B cell (primary cell): ENCODE measurements around the gene CFAP100. TPM values are rescaled to one million over a fixed set of nuclear protein-coding genes. Genes with fewer than 3 reads are reported as not detected.

Source experiments
- ATAC-seq: fragments of 200-7000 bp; cut with Tn5 transposase; one replicate; pipeline ENCODE4 v1.10.0; 2021; ENCODE audit warnings: low read depth, mild to moderate bottlenecking, moderate number of reproducible peaks, moderate library complexity
- CTCF ChIA-PET: fragments of 350-600 bp; sonication (Branson Sonifier 250); formaldehyde crosslinking; loops from one replicate; lab custom pipeline; 2021; ENCODE audit warnings: antibody characterized with exemption, inconsistent platforms; lab: Charles Lee
- POLR2A ChIA-PET: fragments of 350-600 bp; sonication (Branson Sonifier 250); formaldehyde crosslinking; loops from one replicate; lab custom pipeline; 2021; ENCODE audit warnings: antibody characterized with exemption; lab: Charles Lee
- DNase-seq: peaks from one replicate; pipeline ENCODE4 v3.0.0; 2013
- H2AFZ ChIP-seq: 2 replicates; pipeline ENCODE4 v1.6.1; 2012; ENCODE audit warnings: mild to moderate bottlenecking, low read depth, low read length; ENCODE audit not compliant: insufficient read depth, poor library complexity, severe bottlenecking
- H3K27ac ChIP-seq, 2 donors: 1 replicate in 1 of 2; 2 replicates in 1 of 2; pipeline ENCODE4 v1.5.1; 2012 to 2013; ENCODE audit warnings: low read length in 2 of 2, mild to moderate bottlenecking in 2 of 2, moderate library complexity in 1 of 2
- H3K27me3 ChIP-seq, 4 experiments: fragments of 200-600 bp in 1 of 4; sonication (generic) in 1 of 4; replicated peaks in 1 of 4; 1 replicate in 2 of 4; 2 replicates in 2 of 4; pipeline versions ENCODE4 v1.6.1 to v1.7.0; 2013 to 2016; ENCODE audit warnings: low read length in 3 of 4, mild to moderate bottlenecking in 2 of 4, mixed read lengths in 1 of 4, moderate library complexity in 1 of 4; ENCODE audit not compliant: insufficient read depth in 4 of 4, control insufficient read depth in 3 of 4; ENCODE audit errors: control extremely low read depth in 1 of 4
- H3K36me3 ChIP-seq, 2 experiments: replicated peaks in 1 of 2; 1 replicate in 1 of 2; 2 replicates in 1 of 2; pipeline versions ENCODE4 v1.6.1 to v1.7.1; 2013; ENCODE audit warnings: low read length in 1 of 2; ENCODE audit not compliant: insufficient read depth in 2 of 2, control insufficient read depth in 1 of 2; ENCODE audit errors: control extremely low read depth in 1 of 2, extremely low read depth in 1 of 2
- H3K4me1 ChIP-seq, 2 donors: fragments of 200-600 bp in 1 of 2; sonication (generic) in 1 of 2; 1 replicate in 1 of 2; 2 replicates in 1 of 2; pipeline versions ENCODE4 v1.5.1 to v1.6.1; 2013 to 2017; ENCODE audit warnings: low read length in 2 of 2; ENCODE audit not compliant: control insufficient read depth in 2 of 2, insufficient read depth in 2 of 2
- H3K4me2 ChIP-seq: replicated peaks from 2 replicates; pipeline ENCODE3; 2012; ENCODE audit warnings: mild to moderate bottlenecking, low read depth, low read length; ENCODE audit not compliant: poor library complexity, severe bottlenecking
- H3K4me3 ChIP-seq, 5 experiments: fragments of 200-600 bp in 1 of 5; sonication (generic) in 1 of 5; 1 replicate in 3 of 5; 2 replicates in 2 of 5; pipeline versions ENCODE4 v1.5.1 to v1.7.0; 2011 to 2016; ENCODE audit warnings: low read length in 4 of 5, mild to moderate bottlenecking in 4 of 5, low read depth in 2 of 5, control low read depth in 1 of 5, moderate library complexity in 1 of 5; ENCODE audit not compliant: insufficient read depth in 1 of 5; ENCODE audit errors: control extremely low read depth in 1 of 5, extremely low read depth in 1 of 5
- H3K79me2 ChIP-seq: fragments of 200-600 bp; sonication (generic); one replicate; pipeline ENCODE4 v1.6.0; 2016; ENCODE audit warnings: low read length; ENCODE audit not compliant: control insufficient read depth, insufficient read depth
- H3K9ac ChIP-seq: fragments of 200-600 bp; sonication (generic); 2 replicates; pipeline ENCODE4 v1.6.1; 2017; ENCODE audit warnings: mild to moderate bottlenecking, low read length, moderate library complexity
- H3K9me3 ChIP-seq, 3 donors: one replicate each; pipeline versions ENCODE4 v1.6.1 to v1.7.1; 2013; ENCODE audit warnings: low read length in 2 of 3; ENCODE audit not compliant: control insufficient read depth in 2 of 3, insufficient read depth in 1 of 3; ENCODE audit errors: control extremely low read depth in 1 of 3
- H4K20me1 ChIP-seq: 2 replicates; pipeline ENCODE4 v1.6.0; 2012; ENCODE audit warnings: mild to moderate bottlenecking, low read length; ENCODE audit not compliant: insufficient read depth, control insufficient read depth, poor library complexity, severe bottlenecking
- H3K27ac Mint-ChIP-seq: one replicate; pipeline ENCODE4 v1.8.0; 2021; ENCODE audit warnings: mixed read lengths
- H3K27me3 Mint-ChIP-seq: one replicate; pipeline ENCODE4 v1.8.0; 2021; ENCODE audit warnings: mixed read lengths
- H3K4me1 Mint-ChIP-seq: one replicate; pipeline ENCODE4 v1.8.0; 2021; ENCODE audit warnings: mixed read lengths
- H3K4me3 Mint-ChIP-seq: one replicate; pipeline ENCODE4 v1.8.0; 2021; ENCODE audit warnings: mixed read lengths
- H3K9me3 Mint-ChIP-seq: one replicate; pipeline ENCODE4 v1.8.0; 2022; ENCODE audit warnings: mixed read lengths; ENCODE audit not compliant: insufficient read depth
- CTCF ChIP-seq: fragments of 200-600 bp; IDR thresholded peaks from one replicate; pipeline ENCODE4 v1.8.0; 2022; ENCODE audit warnings: antibody characterized with exemption, mild to moderate bottlenecking
- EZH2 ChIP-seq: IDR thresholded peaks from 2 replicates; pipeline ENCODE4 v1.6.1; 2012; ENCODE audit warnings: borderline replicate concordance, low read depth, mild to moderate bottlenecking, moderate library complexity, low read length; ENCODE audit not compliant: insufficient read depth, poor library complexity, severe bottlenecking
- WGBS: methylation state at CpG from one replicate; pipeline ENCODE4 v1.1.5; 2013; ENCODE audit warnings: missing lambda C conversion rate; ENCODE audit not compliant: insufficient coverage; 5-methylcytosine and 5-hydroxymethylcytosine counted together
- intact Hi-C: fragments of 100-400 bp; cut with micrococcal nuclease; formaldehyde crosslinking; loops from one replicate; pipeline ENCODE4 v1.10.0; 2022
- polyA plus RNA-seq: library from polyadenylated mRNA; depleted of rRNA; stranded (reverse); fragments of >200 nt; gene quantifications from 2 replicates; pipeline ENCODE4 v1.2.3, GENCODE V29; 2012
- total RNA-seq, 2 donors: library from RNA; stranded (reverse); fragments of 120-200 nt in 1 of 2; gene quantifications; 1 replicate in 1 of 2; 2 replicates in 1 of 2; pipeline versions ENCODE4 v1.2.3 to v1.2.4, GENCODE V29; 2013 to 2022

CFAP100 gene
- total and polyA plus RNA-seq, 2 donors (not counting 1 experiment from before 2014, with no cell fraction given): not detected

- Histone ChIP-seq H3K4me3 (no peak overlapping the region), H2AFZ (no peak overlapping the region), H3K79me2 (no peaks in the 10 kb centered on the region), H3K27ac (no peak overlapping the region), H3K9ac (no peak overlapping the region), H3K4me2 (no peak overlapping the region), H3K9me3 (no peaks in the 10 kb centered on the region), H3K4me1 (no peaks in the 10 kb centered on the region), H3K27me3 (no peaks in the 10 kb centered on the region), H4K20me1 (peaks cover 19% of the 10 kb centered on the region), H3K36me3 (peaks cover 0 to 41% of the 10 kb centered on the region in 2 experiments)
- Mint-ChIP-seq H3K27ac (no peak overlapping the region), H3K4me1 (no peaks in the 10 kb centered on the region), H3K9me3 (no peaks in the 10 kb centered on the region), H3K4me3 (no peak overlapping the region), H3K27me3 (no peaks in the 10 kb centered on the region)
- DNase-seq (no peak), ATAC-seq (no peak)
- WGBS: 96% methylated on average over 7 of the region's 8 CpGs
- CTCF ChIA-PET: no interaction called here
- intact Hi-C loops: no loop called here
- POLR2A ChIA-PET: no interaction called here
- TF ChIP-seq CTCF: no peak
- TF ChIP-seq EZH2: no peak
Measured at GRCh38 chr3:126446301-126446700, 51.6 kb downstream of the CFAP100 start.

- Histone ChIP-seq H3K36me3 (peaks cover 0 to 41% of the 10 kb centered on the region in 2 experiments), H3K79me2 (no peaks in the 10 kb centered on the region), H3K9me3 (no peaks in the 10 kb centered on the region), H3K9ac (no peak overlapping the region), H2AFZ (no peak overlapping the region), H3K27ac (no peak overlapping the region), H3K4me2 (no peak overlapping the region), H3K27me3 (no peaks in the 10 kb centered on the region), H3K4me1 (no peaks in the 10 kb centered on the region), H4K20me1 (peaks cover 22% of the 10 kb centered on the region), H3K4me3 (no peak overlapping the region)
- no peak for TF ChIP-seq CTCF
- no peak for TF ChIP-seq EZH2
- 100% methylated on average over 1 of the region's 2 CpGs for WGBS
- H3K9me3 Mint-ChIP-seq: no peaks in the 10 kb centered on the region
- ATAC-seq (no peak), DNase-seq (no peak)
- CTCF ChIA-PET: no interaction called here
- POLR2A ChIA-PET: no interaction called here
- no peaks in the 10 kb centered on the region for H3K27me3 Mint-ChIP-seq
- H3K4me1 Mint-ChIP-seq: no peaks in the 10 kb centered on the region
- H3K4me3 Mint-ChIP-seq: no peak overlapping the region
- no peak overlapping the region for H3K27ac Mint-ChIP-seq
- intact Hi-C loops: no loop called here
Measured at GRCh38 chr3:126446791-126447190, 52.1 kb downstream of the CFAP100 start.
